CD4-positive, alpha-beta T cell treated with Interleukin-15 for 4 hours (primary cell): ENCODE measurements around the gene ASTN2.

Experiments
- DNase-seq: peaks from one replicate; pipeline ENCODE4 v3.0.0-alpha.2; 2020; ENCODE audit warnings: low spot score

The ASTN2 gene

DNA sequence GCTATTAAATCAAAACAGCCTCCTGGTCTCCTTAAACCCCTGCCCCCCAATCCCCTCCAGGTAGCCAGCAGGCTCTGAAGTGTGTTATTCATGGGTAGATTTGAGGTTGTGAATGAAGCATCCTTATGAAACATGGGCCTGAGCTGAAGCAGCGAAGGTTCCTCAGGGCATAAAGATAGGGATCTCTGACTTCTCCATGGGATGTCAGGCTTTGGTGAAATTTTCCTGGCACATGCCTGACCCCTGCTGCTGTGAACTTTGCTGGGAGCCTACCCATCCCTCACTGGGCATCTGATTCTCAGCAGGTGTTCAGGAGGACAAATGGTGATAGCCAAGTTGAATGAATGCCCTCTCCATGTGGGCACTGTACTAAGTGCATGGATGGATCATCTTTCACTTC, 250.3 kb downstream of the ASTN2 start:
- no peak for DNase-seq

DNA sequence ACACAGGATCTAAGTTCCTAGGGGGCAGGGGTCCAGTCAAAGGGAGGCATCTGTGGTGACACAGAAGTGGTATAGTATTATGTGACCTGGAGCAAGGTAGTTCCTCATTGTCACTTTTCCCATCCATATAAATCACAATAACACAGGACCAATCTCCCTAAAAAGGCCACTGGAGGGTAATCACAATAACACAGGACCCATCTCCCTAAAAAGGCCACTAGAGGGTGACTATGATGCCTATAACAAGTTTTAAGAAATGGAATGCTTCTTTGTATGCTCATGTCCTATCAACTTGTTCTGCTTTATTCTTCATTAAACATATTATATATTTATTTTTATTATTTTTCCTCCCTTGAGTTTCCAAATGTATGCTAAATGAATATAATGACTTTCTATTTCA, 254.6 kb downstream of the ASTN2 start:
- DNase-seq, result no peak

DNA sequence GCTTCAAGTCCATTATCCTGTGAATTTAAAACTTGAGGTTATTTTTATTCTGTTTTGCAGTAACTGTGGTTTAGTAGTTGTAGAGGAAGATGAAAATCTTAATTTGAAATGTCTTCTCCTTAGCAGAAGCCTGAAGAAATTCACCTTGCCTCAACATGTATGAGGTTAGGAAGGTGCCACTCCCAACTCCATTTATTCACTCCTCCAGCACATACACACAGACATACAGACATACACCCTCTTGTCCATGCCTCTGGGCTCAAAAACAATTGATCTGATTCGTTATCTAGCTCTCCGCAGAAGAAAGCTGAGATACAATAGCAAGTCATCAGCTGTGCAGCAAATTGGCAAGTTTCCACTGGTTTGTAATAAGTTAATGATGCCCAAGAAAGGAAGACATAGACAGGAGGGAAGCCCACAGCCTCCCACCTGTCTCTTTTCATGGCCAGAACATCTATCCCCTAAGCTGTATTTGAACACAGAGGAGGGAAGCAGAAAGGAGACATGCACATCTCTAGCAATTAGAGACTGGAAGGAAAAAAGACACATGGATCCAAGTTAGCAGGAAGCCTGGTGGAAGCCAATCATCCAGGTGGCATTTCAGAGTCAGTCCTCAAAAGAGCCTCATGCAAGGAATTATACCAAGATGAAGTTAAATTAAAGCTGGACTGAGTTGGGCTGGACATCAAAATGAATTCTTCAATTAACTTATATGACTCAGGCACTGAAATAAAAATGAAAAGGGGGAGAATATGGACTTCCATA, 257.9 kb downstream of the ASTN2 start:
- DNase-seq, result no peak

DNA sequence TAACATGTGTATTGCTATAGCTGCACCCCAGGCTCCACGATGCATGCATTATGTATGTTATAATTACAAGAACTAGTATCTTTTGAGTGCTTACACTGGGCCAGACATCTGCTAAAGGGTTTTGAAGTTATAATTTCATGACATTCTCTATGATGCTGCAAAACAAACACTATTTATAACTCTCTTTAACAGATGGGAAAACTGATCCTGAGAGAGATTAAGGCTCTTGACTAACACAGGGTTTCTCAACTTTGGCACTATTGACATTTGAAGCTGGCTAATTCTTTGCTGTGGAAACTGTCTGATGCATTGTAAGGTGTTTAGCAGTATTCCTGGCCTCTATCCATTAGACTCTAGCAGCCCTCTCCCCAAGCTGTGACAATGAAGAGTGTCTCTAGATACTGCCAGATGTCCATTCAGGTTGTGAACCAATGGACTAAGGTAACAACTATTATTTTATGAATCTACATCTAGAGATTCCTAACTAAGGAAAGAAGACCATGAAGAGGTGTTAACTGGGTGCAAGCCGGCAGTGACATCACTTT, 258.6 kb downstream of the ASTN2 start:
- DNase-seq, result no peak

DNA sequence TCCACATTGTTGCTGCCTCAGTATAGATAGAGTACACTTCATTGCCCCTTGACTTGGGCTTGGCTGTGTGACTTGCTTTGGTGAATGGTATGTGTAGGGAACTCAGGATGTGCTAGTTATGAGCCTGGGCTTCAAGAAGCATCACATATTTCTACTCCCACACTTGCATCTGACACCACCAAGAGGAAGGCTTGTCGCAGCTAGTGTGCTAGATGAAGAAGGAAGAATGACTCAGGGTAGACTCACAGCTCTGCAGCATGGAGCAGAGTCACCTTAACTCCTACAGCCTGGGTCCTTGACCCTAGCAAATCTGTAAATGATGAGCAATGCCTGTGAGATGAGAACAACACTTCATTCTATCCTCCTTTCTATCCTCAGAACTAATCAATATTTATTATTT, 261.8 kb downstream of the ASTN2 start:
- no peak for DNase-seq

DNA sequence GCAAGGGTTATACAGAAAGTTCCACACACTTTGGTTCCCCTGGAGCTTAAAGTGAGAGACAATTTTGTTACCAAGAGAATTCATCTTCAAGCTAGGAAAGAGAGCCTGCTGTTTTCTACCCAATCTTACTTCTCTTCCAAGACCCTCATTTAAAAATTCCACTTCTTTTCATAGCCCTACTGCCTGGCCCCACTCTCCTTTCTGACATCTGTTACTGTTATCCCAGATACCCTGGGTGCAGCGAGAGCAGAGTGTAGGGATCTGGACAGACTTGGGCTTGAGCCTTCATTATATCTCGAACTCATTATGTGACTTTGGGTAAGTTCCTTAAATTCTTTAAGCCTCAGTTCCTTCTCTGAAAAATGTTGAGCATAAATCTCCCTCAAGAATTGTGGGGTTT, 263.1 kb downstream of the ASTN2 start:
- DNase-seq, result no peak

DNA sequence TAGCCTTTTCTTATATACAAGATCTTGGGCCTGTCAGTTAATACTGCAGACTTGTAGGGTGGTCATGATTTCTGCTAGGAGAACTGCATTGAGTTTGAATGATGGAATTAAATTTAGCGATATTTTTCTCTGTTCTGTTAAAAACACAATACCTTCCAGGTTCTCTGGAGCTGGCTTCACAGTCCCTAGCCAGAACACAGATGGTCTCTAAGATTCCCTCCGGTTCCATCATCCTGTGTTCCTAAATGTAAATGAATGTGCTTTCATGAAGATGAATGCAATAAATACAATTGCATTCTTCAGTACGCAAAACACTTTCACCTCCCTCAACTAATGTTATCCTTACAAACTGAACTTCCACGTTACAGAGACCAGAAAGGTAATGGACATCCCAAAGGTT, 264.9 kb downstream of the ASTN2 start:
- DNase-seq, result no peak

DNA sequence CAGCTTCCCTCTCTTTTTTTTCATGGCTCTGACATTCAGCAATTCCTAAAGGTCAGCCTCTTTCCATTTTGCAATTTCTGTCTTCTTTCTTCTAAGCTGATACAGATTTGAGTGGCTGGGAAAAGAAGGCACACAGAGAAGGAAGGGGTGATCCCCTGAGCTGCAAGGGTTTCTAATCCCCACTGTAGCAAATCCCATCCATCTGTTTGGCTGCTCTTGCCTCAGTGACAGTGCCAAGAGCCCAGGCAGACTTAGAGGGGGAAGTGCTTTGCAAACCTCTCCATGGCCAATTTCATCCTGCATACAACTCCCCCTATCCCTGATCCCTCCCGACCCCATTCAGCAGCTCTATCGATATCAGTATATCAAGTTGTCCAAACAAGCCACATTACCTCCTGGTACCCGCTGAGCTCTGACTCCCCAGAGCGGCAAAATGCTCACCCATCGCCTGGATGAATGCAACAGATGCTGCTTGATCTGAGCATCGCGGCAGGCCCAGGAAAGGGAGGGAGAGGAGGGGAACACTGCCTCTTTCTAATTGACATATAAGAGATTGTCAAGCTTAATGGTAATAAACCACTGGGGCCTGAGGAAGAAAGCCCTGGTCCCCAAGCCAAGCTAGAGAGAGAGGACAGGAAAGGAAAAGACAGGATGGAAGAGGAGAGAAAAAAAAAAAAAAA, 268.9 kb downstream of the ASTN2 start:
- no peak for DNase-seq

DNA sequence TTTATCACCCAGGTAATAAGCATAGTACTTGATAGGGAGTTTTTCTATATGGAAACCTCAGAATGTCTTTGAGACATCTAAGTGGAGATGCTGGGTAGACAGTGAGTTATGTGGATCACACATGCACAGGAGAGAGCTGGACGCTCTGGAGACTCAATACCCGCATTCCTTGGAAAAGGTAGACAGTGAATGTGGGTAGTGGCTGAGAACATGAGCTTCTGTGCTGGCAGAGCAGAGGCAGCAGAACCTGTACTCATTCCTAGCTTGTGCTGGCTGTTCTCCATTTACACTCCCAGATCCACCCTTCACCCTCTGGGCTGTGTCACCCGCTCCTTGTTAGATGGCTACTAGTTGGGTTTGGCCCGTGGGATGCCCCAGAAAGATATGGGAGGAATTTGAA, 269.8 kb downstream of the ASTN2 start:
- no peak for DNase-seq

DNA sequence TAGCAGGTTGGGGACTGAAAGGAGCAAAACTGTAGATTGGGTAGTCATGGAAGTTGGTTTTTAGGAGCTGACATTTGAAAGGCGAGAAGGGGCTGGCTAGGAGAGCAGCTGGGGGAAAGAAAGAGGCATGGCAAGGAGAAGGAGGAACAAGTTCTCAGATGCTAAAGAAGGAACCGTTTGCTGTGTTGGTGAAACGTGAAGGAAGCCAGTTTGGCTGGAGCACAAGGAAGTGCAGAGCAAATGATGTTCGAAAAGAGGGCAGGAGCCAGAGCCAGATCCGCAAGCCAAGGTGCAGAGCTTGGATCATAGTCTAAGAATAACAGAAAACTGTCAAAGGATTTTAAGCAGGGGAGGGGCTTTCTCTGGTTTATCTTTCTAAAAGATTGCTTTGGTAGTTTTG, 276.6 kb downstream of the ASTN2 start:
- DNase-seq, result no peak

DNA sequence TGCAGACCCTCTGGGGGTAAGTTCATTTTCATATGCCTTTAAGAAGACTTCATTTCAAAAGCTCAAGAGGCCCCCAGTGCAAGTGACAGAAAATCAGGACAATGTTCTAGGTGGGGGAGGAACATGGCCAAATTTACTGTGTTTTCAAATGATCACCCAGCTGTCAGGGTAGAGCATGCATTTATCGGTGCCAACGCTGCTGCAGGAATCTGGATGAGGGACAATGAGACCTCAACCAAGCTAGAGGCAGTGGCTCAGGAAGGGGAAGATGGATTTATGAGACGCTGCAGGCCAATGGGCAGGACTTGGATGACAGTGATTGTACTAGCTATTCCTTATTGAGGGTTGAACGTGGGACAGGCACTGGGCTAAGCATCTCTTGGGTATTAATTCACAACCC, 278.4 kb downstream of the ASTN2 start:
- no peak for DNase-seq

DNA sequence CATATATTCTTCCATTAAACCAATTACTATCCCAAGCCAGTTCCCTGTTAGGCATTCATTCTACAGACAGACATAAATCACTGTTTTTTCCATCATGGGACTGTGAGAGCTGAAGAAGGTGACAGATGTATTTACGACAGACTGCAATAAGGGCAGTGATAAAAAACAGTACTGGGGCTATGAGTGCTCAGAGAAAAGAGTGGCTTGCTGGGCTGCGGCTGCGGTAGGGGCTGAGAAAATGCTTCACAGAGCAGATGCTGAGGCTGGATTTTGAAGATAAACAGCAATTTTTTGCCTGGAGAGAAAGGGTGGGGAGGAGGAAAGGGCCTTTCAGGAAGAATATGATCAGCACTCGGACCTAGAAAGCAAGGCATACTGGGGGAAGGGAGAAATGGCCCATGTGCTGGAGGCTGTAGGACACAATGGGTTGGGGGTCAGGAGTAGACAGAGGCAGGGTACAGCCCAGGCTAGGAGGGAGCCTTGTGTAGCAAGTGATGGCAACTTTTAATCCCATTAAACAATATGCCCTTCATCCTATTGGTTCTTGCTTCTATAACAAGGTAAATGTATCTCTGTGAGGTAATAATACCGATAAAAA, 279.3 kb downstream of the ASTN2 start:
- DNase-seq, result no peak

DNA sequence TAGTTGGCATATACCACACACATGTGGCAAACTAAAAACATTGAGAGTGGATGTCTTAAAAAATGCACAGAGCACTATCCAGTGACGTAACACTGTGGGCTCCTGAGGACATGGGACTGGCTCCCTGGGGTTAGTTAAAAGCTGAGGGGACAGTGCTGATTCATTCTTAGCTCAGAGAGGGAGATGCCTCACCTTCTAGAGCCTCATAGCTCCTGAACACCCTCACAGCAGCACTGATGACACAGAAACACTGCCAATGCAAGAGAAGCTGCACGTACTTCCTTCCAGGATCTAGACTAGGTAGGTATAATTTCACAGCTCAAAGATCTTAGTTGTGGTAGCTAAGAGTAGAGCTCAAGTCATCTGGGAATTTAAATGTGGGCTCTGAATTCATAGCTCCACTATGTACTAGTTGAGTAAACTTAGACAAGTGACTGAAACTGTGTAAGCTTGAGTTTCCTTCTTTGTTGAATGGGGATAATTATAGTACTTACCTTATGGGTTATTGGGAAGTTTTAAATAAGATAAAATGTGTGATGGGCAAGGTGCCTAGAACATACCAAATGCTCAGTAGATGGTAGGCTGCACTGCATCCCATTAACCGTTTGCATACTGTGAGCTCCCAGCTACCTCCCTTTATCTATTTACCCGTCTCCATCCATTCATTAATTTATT, 279.9 kb downstream of the ASTN2 start:
- no peak for DNase-seq

DNA sequence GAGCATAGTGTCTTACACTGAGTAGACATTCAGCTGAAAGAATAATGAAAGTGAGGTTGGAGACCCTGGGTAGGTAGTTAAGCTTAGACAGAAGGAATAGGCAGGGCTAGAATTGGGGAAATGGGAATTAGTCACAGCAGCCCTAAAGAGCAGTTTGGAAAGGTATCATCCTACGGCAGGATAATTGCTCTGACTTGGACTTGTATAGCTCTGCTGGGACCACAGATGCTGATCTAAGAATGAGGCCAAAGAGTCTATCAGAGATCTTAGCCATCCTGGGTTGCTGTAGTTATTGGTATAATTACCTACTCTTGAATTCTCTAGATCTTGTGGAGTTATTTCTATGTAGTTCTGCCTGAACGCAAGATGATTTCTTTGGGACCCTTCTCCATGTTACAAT, 288.0 kb downstream of the ASTN2 start:
- no peak for DNase-seq

DNA sequence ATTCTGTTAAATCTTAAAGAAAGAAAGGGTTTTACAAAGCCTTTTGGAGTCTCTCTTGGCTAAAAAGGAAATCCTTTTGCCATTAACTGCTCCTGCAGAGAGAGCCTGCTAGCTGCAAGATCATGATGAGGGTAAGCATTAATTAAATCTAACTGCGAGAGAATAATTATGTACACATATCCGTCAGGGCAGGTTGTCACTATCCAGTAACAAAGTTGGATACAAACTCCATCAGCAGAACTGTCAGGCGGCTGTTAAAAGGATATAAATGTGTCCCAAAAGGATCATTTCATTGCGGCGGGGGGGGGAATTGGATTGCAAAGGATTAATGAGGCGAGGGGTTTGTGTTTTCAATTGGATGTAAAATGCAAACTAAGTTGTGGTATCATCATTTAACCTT, 289.3 kb downstream of the ASTN2 start:
- no peak for DNase-seq

DNA sequence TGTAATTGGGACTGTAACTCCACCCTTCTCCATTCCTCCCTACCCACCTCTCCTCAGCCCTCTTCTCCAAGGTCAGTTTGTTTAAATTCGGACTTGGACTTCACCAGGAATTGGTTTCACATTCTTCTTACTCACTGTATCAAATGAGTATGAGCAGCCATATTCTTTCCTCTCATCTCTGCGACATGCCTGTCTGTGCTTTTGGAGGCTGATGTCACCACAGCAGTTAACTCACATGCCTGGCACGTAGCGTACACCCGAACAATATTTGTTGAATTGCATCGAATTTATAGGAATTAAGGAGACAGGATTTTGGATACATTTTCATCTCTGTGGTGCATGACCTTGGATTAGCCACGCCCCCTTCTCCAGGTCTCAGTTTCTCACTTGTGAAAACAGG, 291.1 kb downstream of the ASTN2 start:
- DNase-seq, result no peak

DNA sequence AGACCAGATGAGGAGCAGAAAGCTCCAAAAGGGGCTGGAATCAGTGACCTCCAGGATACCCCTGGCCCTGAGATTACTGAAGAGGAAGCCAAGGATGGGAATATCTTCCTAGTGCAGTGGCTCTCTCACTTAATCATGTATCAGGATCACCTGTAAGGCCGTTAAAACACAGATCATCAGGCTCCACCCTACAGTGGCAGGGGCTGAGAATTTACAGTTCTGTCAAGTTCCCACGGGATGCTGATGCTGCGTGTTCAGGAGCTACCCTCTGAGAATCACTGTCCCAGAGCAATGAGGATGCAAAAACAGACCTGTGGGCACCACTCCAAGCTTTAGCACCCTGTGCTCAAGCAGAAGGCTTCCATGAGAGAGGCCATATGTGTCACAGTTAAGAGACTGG, 291.9 kb downstream of the ASTN2 start:
- no peak for DNase-seq

DNA sequence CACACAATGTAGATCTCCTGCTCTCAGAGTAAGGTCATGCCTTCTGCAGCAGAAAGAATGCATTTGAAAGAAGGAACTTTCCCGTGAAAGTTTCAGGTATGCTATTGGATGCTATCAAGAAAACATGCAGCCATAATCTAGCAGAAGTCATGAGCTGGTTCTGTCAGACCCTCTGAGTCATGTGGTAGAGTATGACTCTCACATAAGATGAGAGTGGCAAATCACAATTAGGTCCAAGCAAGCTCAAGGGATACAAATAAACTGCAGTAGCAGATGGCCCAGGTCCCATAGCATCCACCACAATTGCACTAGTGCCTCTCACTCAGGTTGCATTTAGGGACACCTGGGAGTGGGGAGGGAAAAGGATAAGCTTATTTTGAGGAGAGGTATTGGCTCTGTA, 292.8 kb downstream of the ASTN2 start:
- DNase-seq, result no peak

DNA sequence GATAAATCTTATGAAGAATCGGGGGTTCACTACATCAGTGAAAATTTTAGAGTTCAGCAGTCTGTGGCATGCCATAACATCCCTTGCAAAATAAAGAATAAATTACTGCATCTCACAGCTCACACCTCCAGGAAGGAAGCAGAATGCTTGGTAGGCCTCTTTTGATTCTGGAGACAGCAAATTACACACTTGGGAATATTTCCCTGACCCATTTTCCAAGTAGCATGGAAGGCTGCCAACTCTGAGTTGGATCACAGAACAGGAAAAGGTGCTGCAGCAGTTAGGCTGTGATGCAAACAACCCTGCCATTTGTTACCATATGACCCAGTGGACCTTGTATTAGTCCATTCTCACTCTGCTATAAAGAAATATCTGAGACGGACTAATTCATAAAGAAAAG, 293.5 kb downstream of the ASTN2 start:
- DNase-seq, result no peak

DNA sequence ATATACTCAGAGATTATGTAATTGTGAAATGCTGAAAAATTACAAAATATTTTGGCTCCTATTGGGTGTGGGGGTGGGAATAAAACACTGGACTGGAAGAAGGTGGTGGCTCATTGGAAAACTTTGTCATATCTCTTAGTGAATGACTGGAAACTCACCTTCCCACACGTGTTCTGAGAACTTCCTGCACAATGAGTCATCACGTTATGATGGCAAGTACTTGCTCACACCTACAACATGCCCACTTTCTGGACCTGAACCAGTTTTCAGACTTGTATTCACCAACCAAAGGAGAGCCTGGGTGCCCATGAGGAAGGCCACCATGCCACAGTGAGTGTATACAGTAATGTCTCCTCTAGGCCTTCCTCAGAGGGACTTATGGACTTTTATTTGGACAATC, 294.8 kb downstream of the ASTN2 start:
- DNase-seq, result no peak

DNA sequence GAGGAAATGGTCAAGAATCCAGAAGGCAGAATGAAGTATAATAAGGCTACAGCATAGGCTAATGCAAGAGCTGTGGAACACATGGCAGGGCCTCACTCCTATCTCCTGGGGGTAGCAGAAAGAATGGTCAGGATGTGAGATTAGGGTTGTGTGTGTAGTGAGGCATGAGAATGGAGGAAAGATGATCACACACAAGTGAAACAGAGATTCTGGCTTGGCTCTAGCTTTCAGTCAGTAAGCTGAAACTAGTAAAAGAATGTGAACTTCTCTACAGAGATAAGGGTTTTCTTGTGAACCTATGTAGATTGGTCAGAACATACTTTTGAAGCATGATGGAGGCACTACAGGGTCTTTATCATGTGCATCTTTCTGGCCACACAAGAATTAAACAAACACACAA, 298.8 kb downstream of the ASTN2 start:
- DNase-seq, result no peak

DNA sequence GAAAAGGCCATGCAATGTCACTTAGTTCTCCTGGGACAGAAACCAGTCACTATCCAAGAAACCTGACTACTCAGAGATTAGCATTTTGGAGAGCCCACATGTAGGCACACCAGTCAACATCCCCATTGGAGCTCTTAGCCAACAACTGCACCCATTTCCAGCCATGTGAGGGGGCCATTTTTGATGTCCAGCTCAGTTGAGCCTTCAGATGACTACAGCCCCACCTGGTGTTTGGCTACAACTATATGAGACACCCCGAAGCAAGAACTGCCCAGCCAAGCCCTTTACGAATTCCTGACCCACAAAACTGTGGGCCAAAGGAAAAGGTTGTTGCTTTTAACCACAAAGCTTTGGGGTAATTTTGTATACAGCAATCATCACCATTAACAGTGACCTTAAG, 300.1 kb downstream of the ASTN2 start:
- no peak for DNase-seq
